Thoracic aorta (tissue), 2 donors: ENCODE results near the gene TAOK1. TPM values are rescaled to one million over a fixed set of nuclear protein-coding genes. Genes with fewer than 3 reads are reported as not detected.

ENCODE experiments used
- ATAC-seq: fragments of 150-250 bp; one replicate; pipeline ENCODE4 v1.8.0; 2017; ENCODE audit warnings: low read depth; ENCODE audit not compliant: insufficient number of reproducible peaks, low FRiP score
- DNase-seq: peaks from one replicate; pipeline ENCODE4 v3.0.0-alpha.2; 2020; ENCODE audit warnings: low spot score
- H3K27ac ChIP-seq, 2 donors: fragments of 200-600 bp; sonication (generic); 1 replicate in 1 of 2; 2 replicates in 1 of 2; pipeline ENCODE4 v1.5.1; 2016; ENCODE audit warnings: mild to moderate bottlenecking in 2 of 2, moderate library complexity in 2 of 2
- H3K27me3 ChIP-seq: fragments of 200-600 bp; sonication (generic); replicated peaks from 2 replicates; pipeline ENCODE4 v1.6.0; 2016; ENCODE audit warnings: mild to moderate bottlenecking; ENCODE audit not compliant: insufficient read depth
- H3K36me3 ChIP-seq: fragments of 200-600 bp; sonication (generic); one replicate; pipeline ENCODE4 v1.5.1; 2016
- H3K4me1 ChIP-seq, 2 donors: fragments of 200-600 bp; sonication (generic); 1 replicate in 1 of 2; 2 replicates in 1 of 2; pipeline versions ENCODE4 v1.5.1 to v1.6.0; 2016; ENCODE audit warnings: low read depth in 2 of 2, mild to moderate bottlenecking in 1 of 2; ENCODE audit not compliant: control insufficient read depth in 1 of 2
- H3K4me3 ChIP-seq: fragments of 200-600 bp; sonication (generic); 2 replicates; pipeline ENCODE4 v1.5.1; 2016; ENCODE audit warnings: mild to moderate bottlenecking
- H3K9me3 ChIP-seq: fragments of 200-600 bp; sonication (generic); 2 replicates; pipeline ENCODE4 v1.5.1; 2016
- CTCF ChIP-seq: fragments of 200-600 bp; sonication (generic); IDR thresholded peaks from one replicate; pipeline ENCODE4 v1.5.1; 2019; ENCODE audit warnings: antibody characterized with exemption
- total RNA-seq, 2 donors: library from RNA; depleted of rRNA; stranded (reverse); fragments of >200 nt; gene quantifications; one replicate each; pipeline versions ENCODE4 v1.1.0 to v1.2.3, GENCODE V29; 2016

Gene TAOK1
- total RNA-seq, 2 donors from 2014 or later = 46.0 to 64.6 TPM

- H3K4me3 ChIP-seq = no peak overlapping the region
- H3K27ac ChIP-seq = peak overlapping the region in 1 of 2 donors; percentile 30
- H3K36me3 ChIP-seq = no peaks in the 10 kb centered on the region
- no peaks in the 10 kb centered on the region for H3K9me3 ChIP-seq
- ATAC-seq (no peak), DNase-seq (no peak)
- H3K27me3 ChIP-seq = no peaks in the 10 kb centered on the region
- H3K4me1 ChIP-seq = peaks cover 0 to 12% of the 10 kb centered on the region in 2 donors
- TF ChIP-seq CTCF = no peak
Observed at GRCh38 chr17:29561554-29562517, 171.7 kb downstream of the TAOK1 start.

GRCh38 chr17:29562615-29563014 lies 172.5 kb downstream of the TAOK1 start:
- DNase-seq = no peak

GRCh38 chr17:29563816-29564215 lies 173.7 kb downstream of the TAOK1 start:
- Histone ChIP-seq H3K4me1 (peaks cover 0 to 12% of the 10 kb centered on the region in 2 donors), H3K9me3 (no peaks in the 10 kb centered on the region), H3K27ac (no peak overlapping the region), H3K27me3 (no peaks in the 10 kb centered on the region), H3K4me3 (no peak overlapping the region), H3K36me3 (no peaks in the 10 kb centered on the region)
- ATAC-seq (no peak), DNase-seq (no peak)
- no peak for TF ChIP-seq CTCF

More at GRCh38 chr17:29562615-29563014, 172.5 kb downstream of the TAOK1 start:
- Histone ChIP-seq H3K9me3 (no peaks in the 10 kb centered on the region), H3K4me3 (no peak overlapping the region), H3K36me3 (no peaks in the 10 kb centered on the region), H3K4me1 (peaks cover 0 to 12% of the 10 kb centered on the region in 2 donors), H3K27ac (no peak overlapping the region), H3K27me3 (no peaks in the 10 kb centered on the region)
- TF ChIP-seq CTCF = no peak
- ATAC-seq = no peak

- Histone ChIP-seq H3K4me1 (peaks cover 6 to 31% of the 10 kb centered on the region in 2 donors), H3K9me3 (no peaks in the 10 kb centered on the region), H3K27me3 (no peaks in the 10 kb centered on the region), H3K27ac (peak overlapping the region in 1 of 2 donors; percentile 17), H3K36me3 (no peaks in the 10 kb centered on the region), H3K4me3 (peak overlapping the region; percentile 92)
- ATAC-seq (no peak), DNase-seq (no peak)
- TF ChIP-seq CTCF = no peak
Observed at GRCh38 chr17:29565643-29566472, 175.7 kb downstream of the TAOK1 start.
